HFF-Myc (cell line): ENCODE measurements around the gene XDH.

ENCODE experiments used
- DNase-seq: peaks from one replicate; pipeline ENCODE4 v3.0.0-alpha.2; 2011; ENCODE audit warnings: low read depth; ENCODE audit errors: extremely low read depth
- H3K4me3 ChIP-seq: replicated peaks from 2 replicates; pipeline ENCODE4 v1.5.1; 2011; ENCODE audit warnings: low read depth, mild to moderate bottlenecking, control low read depth, low read length
- CTCF ChIP-seq: IDR thresholded peaks from 2 replicates; pipeline ENCODE4 v1.5.1; 2012; ENCODE audit warnings: mild to moderate bottlenecking, low read depth, low read length, control low read depth; ENCODE audit errors: missing control alignments

XDH gene

DNA sequence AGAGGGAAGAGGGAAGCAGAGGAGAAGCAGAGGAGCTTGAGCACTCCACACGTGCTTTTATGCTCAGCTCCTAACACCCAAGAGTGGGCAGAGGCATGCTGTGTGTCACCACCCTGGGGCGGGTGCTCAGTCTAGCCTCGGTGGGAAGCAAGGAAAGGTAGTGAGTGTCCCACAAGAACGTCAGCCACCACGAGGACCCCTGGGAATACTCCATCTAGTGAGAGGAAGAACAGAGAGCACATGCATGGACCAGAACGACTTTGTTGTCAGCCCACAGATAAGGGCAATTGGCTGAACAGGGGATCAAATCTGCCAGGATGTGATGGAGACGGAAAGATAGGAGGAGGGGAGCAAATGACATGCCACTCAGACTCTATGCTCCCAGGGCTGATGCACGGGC, 83.4 kb downstream of the XDH start:
- no peak for TF ChIP-seq CTCF
- DNase-seq = no peak
- no peak overlapping the region for H3K4me3 ChIP-seq

GRCh38 chr2:31329081-31329625, 85.4 kb downstream of the XDH start:
- no peak for TF ChIP-seq CTCF
- no peak overlapping the region for H3K4me3 ChIP-seq
- DNase-seq = no peak

- no peak for DNase-seq
- no peak overlapping the region for H3K4me3 ChIP-seq
- TF ChIP-seq CTCF = no peak
Observed at GRCh38 chr2:31328026-31328425, 86.5 kb downstream of the XDH start.

DNA sequence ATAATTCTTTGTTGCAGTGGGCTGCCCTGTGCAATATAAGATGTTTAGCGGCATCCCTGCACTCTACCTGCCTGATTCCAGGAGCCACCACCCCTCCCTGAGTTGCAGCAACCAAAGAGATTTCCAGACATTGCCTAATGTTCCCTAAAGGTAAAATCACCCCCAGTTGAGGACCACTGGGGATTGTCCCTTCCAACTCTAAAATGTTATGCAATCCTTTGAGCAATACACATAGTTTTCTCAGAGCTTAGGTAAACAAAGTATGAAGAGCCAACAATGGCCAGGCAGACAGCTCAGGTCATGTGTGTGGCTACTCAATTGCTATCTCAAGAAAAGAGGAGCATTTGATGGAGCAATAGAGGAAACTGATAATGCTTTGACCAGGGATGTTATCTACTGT, 87.0 kb downstream of the XDH start:
- no peak for TF ChIP-seq CTCF
- DNase-seq = no peak
- no peak overlapping the region for H3K4me3 ChIP-seq

DNA sequence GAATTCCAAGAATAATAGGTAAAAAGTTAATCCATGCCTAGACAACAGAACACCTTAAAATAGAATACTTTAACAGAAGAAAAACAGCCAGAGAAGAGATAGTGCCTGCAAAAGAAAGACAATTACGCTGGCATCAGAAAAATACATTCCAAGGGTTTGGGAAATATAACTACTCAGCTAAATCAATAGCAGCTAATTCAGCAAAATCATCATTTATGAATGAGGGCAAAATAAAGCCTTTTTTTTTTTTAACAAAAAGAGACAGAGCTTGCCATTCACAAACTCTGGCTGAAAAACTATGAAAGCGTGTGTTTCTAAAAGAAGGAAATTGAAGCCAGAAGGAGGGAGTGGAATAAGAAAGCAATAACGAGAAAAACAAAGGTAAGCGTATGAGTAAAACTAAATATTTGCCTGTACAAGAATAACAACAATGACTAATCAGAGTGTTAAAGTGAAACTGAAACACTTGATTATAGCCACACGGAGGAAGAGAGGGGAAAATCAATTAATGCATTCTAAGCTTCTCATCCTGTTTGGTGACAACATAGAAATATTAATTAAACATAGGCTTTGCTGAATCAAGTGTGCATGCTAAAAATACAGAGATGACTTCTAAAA, 90.4 kb downstream of the XDH start:
- H3K4me3 ChIP-seq = no peak overlapping the region
- no peak for TF ChIP-seq CTCF
- no peak for DNase-seq

DNA sequence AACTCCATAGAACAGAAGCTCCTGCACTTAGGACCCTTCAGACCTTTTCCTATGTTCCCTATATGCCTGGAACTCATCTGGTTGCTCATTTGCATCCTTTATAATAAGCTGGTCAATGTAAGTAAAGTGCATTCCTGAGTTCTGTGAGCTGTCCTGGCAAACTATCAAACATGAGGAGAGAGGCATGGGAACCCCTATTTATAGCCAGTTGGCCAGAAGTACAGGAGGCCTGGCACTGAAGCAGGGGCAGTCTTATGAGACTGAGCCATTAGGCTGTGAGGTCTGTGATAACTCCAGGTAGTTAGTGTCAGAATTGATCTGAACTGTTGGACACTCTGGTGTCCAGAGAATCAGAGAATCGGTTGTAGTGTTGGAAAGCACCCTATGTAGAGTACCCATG, 92.2 kb downstream of the XDH start:
- no peak for TF ChIP-seq CTCF
- no peak for DNase-seq
- H3K4me3 ChIP-seq = no peak overlapping the region
